ENCODE measurements around the gene CAPZA1.
"Not testable (repeated sequence)": the region's sequence is repeated elsewhere in the genome, so short reads cannot be mapped to it uniquely, and the experiment has no call there.

The CAPZA1 gene

DNA sequence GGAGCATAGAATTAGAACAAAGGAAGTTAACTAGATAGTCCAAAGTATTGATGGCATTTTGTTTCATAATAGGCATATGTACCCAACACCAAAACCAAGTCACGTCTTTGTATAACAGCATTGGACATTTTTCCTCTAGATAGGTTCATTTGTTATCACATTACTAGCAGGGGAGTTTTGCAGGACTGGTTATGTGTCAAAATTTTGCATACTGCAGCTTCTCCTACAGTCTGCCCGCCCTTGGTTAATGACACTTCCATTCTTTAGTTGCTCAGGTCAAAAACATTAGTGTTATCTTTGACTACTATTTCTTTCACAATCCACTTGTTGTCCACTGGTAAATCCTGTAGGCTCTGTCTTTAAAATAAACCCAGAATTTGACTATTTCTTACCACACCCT lies 8.9 kb downstream of the CAPZA1 start:
- no peak for DNase-seq (ENCODE audit: low read depth)

DNA sequence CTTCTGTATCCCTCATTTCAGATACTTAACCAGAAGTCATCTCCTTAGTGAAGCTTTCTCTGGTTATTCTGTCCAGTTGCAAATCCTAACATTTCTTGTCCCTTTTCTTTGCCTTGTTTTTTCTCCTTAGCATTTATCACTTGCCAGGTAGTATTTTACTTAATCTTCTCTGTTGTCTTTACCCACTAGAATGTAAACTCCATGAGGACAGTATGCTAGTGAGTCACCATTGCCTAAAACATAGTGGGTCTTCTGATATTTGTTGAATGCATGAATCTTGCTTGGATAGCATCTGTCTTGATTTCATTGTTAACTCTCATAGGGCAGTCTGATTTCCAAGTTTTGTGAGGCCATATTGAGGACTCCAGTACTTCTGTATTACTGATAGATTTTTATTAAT lies 9.6 kb downstream of the CAPZA1 start:
- DNase-seq (ENCODE audit: low read depth) = no peak

DNA sequence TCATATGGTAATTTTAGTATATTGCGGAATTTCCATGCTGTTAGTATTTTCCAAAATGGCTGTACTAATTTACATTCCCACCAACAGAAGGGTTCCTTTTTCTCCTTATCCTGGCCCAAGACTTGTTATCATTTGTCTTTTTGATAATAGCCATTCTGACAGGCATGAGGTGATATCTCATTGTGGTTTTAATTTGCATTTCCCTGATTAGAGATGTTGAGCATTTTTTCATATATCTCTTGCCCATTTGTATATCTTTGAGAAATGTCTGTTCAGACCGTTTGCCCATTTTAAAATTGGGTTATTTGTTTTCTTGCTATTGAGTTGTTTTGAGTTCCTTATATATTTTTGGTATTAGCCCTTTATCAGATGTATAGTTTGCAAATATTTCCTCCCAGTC lies 14.0 kb downstream of the CAPZA1 start:
- DNase-seq (ENCODE audit: low read depth) = no peak

DNA sequence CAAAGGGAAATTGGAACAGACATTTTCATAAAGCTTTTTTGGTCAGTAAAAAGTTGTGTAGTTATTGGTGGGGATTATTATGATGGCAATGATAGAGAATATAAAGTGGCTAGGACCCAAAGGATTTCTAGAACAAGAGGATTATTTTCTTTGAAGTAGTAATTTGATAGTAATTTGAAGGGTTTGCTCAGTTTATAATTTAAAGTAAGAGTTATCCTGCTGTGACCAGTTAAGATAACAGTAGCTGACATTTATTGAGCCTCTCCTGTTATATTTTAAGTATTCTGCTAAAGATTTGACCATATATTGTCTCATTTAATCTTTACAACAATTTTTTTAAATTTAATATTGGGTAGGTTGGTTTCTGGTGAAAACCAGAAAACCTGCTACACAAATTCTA lies 14.7 kb downstream of the CAPZA1 start:
- DNase-seq (ENCODE audit: low read depth) = no peak

DNA sequence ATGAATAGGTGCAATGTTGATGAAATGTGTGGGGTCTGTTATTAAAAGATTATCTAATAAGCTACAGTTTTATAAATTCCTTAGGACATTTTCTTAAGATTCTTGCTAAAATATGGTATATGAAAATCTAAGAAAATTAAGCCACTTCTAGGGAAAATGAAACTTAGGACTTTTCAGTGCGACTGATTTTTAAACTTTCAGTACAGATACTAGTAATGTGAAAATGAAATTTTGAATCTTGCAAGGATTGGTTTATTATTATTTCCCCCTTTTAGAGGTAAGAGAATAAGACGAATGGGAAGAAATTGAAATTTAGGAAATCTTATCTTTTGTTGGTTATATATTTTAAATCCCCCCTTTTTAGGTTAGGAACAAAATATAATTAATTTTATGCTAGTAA lies 16.4 kb downstream of the CAPZA1 start:
- DNase-seq (ENCODE audit: low read depth) = no peak

DNA sequence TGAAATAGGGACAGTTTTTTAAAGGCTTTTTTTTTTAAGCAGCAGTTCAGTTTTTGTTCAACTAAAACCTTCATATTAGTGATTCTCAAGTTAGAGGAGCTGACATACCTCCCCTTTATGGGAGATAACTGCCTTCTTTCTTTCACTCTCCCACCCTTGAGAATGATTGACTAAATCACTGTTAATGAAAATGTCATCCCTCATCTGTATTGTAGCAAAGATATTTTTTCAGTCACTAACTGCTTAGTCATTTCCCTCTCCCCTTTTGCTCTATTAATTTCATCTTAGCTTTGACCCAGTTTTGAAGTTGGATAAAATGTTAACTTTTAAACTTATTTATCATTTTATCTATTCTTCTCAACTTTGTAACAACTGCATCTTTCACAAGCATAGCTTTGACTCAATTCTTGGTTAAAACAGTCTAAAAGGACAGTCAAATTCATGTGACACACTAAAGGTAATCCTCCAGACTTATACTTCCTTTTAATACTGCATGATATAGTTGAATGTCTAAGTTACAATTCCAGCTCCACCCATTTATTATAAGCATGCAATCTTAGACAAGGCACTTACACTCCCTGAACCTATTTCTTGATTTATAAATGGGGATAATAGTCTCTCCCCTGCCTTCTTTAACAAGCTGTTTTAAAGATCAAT lies 17.1 kb downstream of the CAPZA1 start:
- no peak for DNase-seq (ENCODE audit: low read depth)

DNA sequence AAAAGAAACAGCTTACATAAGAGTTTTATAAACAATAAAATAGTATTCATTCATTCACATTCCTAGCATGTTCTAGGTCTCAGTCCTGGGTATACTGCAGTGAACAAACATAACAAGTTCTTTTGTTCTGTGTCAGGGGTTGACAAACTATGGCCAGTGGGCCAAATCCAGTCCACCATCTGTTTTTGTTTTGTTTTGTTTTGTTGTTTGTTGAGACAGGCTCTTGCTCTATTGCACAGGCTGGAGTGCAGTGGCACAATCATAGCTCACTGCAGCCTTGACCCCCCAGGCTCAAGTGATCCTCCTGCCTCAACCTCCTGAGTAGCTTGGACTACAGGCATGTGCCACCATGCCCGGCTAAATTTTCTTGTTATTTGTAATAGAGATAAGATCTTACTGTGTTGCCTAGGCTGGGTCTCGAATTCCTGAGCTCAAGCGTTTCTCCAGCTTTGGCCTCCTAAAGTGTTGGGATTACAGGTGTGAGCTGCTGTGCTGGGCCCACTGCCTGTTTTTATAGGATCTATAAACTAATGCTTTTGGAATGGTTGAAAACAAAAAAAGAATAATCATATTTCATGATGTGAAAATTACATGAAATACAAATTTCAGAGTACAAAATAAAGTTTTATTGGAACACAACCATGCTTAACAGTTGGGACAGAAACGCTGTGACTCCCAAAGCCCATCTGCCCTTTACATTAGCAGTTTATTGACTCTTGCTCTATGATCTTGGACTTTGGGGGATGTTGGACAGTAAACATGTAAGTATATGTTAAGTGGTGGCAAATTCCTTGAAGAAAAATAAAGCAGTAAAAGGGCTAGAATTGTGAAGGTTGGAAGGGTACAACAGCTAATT lies 17.9 kb downstream of the CAPZA1 start:
- DNase-seq (ENCODE audit: low read depth) = no peak

DNA sequence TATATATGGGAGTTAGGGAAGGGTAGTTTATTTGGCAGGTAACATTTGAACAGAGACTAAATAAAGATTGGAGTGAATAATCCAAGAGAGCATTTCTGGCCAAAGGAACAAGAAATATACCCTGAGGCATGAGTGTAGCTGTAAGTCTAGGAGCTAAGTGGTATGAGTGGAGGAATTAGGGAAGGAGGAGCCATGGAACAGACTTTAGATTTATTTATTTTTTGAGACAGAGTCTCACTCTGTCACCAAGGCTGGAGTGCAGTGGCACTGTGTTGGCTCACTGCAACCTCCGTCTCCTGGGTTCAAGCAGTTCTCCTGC lies 18.4 kb downstream of the CAPZA1 start:
- no peak for DNase-seq (ENCODE audit: low read depth)

DNA sequence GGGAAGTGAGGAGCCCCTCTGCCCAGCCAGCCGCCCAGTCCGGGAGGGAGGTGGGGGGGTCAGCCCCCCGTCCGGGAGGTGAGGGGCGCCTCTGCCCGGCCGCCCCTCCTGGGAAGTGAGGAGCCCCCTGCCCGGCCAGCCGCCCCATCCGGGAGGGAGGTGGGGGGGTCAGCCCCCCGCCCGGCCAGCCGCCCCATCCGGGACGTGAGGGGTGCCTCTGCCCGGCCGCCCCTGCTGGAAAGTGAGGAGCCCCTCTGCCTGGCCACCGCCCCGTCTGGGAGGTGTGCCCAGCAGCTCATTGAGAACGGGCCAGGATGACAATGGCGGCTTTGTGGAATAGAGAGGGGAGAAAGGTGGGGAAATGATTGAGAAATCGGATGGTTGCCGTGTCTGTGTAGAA lies 20.8 kb downstream of the CAPZA1 start:
- not testable (repeated sequence) for DNase-seq (ENCODE audit: low read depth)

DNA sequence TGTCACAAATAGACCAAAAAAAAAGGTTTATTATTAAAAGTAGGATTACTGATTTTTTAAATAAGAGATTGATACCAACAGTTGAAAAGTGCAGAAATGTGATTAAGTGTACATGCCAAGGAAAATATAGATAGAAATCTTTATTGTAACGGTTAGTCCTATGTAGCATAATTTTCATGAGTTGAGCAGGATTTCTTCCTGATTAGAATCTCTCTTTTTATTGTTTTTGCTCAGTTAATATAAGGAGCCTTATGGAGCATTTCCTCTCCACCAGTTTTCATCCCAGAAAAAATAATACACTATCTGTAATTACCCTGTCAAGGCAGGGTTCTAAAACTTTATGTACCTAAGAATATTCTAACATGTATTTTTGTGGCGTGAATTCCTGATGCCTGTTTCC lies 23.4 kb downstream of the CAPZA1 start:
- no peak for DNase-seq (ENCODE audit: low read depth)

DNA sequence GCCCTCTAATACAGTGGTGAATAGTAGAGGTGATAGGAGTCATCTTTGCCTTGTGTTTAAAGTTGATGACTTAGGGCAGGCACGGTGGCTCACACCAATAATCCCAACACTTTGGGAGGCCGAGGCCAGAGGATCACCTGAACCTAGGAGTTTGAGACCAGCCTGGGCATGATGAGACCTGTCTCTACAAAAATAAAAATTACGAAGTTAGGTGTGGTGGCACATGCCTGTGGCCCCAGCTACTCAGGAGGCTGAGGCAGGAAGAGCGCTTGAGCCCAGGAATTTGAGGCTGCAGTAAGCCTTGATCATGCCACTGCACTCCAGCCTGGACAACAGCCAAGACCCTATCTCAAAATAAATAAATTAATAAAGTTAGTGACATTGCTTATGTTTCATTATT lies 26.6 kb downstream of the CAPZA1 start:
- no peak for DNase-seq (ENCODE audit: low read depth)

DNA sequence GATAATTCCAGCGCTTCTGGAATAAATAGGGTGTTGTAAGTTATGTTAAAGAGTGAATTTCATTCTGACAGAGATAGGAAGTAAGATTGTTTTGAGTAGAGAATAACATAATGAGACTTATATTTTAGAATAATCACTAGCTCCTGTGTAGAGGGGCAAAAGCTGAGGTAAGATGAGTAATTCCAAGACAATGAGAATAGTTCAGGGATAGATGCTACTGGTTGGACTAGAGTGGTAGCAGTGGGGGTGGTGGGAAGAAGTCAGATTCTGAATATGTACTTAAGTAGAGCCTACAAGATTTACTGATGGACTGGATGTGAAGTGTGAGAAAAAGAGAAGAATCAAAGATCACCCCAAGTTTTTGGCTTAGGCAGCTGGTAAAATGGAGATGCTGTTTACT lies 31.6 kb downstream of the CAPZA1 start:
- DNase-seq (ENCODE audit: low read depth) = no peak

DNA sequence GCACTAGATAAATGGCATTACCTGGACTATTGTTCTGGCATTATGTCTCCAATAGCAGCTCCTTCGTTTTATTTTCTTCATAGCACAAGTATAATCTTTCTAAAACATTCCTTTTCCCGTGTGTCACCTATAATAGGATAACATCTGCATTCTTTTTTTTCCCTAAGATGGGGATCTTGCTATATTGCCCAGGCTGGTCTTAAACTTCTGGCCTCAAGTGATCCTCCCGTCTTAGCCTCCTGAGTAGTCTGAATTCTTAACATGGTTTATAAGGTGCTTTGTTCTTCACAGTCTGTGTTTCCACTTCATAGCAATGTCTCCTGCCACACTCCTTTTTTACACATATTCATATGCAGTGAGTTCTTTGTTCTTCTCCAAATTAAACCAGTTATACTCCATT lies 46.2 kb downstream of the CAPZA1 start:
- DNase-seq (ENCODE audit: low read depth) = no peak

DNA sequence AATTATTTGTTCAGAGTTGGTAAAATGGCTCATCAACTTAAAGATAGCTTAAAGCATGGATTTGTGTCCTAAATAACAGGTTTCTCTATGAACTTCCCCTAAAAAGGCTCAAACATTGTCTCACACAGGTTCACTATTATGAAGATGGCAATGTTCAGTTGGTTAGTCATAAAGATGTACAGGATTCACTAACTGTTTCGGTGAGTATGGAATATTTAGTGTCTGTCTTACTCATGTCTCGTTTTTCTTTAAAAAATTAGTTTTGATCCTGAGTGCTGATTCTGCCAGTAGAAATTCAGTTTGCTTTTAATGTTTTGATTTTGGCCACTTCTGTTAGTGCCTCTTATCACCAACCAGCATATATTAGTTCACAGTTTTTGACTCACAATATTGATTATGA lies 47.3 kb downstream of the CAPZA1 start:
- DNase-seq (ENCODE audit: low read depth) = no peak

DNA sequence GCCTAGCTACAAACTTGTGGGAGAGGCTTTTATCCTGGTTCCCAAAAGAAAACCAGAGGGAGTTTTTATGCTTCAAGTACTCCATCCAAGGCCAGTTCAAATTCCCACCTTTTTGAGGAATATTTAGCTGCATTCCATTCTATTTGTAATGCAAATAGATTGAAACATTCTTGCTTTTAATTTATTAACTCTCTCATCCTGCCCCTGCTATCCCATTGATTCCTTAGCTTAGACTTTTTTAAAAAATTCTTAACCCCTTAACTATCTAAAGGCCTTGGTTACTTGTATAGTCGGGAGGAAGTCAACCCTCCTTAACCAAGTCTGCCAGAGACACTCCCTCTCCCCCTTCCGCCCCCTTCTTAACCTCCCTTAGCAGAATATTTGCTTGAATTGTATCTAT lies 52.4 kb downstream of the CAPZA1 start:
- no peak for DNase-seq (ENCODE audit: low read depth)

DNA sequence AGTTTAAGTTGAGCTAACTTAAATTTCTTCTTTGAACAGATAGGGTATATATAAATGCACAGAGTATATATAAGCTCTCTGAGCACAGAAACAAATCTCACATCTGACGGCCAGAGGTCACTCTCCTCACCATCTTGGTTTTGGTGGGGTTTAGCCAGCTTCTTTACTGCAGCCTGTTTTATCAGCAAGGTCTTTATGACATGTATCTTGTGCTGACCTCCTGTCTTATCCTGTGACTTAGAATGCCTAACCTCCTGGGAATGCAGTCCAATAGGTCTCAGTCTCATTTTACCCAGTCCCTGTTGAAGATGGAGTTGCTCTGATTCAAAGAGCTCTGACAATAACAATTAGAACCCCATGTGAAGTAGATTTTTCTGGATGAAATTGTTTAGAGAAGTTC lies 53.2 kb downstream of the CAPZA1 start:
- no peak for DNase-seq (ENCODE audit: low read depth)

DNA sequence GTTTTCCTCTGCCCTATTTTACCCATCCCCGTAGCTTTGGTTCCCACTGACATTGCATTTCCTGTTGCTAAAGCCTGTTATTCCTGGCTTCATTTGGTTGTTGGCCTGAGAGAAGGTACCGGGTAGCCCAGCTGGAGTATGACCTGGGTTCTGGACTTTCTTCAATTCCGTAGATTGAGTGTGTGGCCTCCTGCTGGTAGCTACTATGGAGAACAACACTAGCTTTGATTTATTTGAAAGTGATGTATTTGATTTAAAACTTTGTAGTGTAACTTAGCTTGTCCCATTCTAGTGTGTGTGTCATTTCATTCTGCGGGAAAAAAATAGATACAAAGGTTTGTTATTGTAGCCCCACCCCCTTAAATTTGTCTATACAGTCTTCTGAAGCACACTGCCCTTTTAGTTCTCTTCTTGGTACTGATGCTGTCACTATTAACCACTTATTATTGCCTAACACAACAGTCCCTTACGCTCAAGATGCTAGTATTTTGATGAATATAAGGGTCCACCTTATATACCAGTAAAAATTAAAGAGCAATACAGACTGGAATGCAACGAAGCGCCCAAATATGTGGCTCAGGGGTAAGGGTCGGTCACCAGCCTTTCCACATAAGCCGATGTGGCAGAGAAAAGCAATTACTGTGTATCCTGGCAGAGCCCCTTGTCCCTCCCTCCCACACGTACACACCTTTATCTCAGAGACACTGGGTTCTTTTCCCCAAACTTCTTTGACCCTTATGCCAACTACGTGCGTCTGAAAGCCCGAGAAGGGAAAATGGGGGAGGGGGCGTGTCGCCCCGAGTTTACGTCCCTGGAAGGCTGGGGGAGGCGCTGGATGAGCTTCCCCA lies 54.2 kb downstream of the CAPZA1 start:
- peak; percentile 62 for DNase-seq (ENCODE audit: low read depth)

DNA sequence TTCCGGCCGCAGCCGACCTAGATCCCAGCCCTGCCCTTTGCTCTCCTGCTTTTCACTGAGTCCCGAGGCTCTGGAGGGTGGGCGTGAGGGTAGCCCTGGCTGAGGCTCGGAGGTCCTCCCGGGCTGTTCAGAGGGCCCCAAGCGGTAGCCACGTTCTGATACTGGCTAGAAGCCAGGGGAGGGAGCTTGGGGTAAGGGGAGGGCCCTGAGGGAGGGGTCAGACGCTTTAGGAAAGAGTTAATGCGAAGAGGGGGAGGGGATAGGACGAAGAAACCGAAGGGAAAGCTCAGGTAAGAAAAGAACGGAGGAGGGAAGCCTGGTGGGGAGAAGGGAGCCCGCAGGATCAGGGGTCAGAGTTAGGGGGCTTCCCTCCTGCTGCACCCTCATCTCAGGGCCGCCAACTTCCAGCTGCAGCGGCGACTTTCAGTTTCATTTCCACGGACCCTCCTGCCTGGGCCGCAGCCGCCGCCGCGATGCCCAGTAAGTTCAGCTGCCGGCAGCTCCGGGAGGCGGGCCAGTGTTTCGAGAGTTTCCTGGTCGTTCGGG lies 54.9 kb downstream of the CAPZA1 start, which contains the start of gene MOV10:
TSS of gene MOV10 (plus strand) at position 220 of the 546 bp plus-strand sequence. CDS start at position 474, 254 bp downstream.
- peak; percentile 44 for DNase-seq (ENCODE audit: low read depth)

DNA sequence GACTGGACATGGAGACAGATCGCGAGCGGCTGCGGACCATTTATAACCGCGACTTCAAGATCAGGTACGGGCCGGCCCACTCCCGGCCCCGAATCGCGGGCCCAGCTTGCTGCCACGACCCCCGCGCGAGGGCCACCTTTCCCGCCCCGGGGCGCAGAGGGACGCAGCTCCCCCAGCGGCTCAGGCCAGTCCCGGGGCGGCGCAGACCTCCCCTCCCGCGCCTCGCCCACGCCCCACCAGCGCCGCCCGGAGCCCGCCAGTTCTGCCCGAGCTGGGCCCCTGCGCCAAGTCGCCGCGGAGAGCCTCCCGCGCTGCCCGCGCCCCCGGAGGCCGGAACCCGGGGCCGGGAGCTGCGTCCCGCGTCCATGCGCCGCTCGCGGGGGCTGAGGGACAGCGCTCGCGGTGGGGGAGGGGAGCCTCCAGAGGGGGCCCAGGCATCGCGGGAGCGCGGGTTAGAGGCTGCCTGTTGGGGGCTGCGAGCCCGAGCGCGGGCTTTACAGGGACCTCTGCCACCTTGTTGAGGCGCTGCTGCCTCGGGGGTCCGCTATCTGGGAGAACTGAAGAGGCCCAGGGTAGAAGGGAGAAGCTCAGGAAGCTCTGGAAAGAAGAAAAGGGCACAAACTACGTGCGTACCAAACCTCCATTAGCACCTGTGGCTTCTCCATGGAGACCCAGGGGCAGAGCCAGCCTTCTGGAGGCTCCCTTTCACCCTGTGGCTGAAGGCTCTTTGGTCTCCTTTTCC lies 55.5 kb downstream of the CAPZA1 start:
- DNase-seq (ENCODE audit: low read depth) = no peak

DNA sequence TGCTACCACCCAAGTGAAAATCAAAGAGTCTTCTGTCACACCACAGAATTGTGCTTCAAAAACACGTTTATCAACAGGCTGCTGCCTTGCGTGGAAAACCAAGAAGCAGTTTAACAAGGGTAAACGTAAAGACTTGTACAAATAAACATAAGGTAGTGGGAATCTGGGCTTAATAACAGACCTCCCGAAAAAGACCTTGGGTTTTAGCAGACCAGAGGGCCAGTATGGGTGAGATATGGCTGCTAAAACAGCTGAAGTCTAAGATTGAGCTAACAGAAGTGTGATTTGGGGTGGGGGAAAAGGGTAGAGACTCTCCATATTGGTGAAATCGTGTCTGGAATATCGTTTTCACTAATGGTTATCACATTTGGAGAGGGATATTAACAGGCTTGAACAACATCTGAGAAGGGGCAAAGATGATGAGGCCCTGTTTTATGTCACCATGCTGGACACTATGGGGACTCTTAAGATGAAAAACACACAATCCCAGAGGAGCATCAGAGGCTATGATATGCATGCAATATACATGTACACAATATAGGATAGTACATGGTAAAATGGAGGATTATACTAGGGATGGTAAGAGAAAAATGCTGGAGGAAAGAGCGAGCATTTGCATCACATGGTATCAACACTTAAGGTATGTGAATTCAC lies 56.2 kb downstream of the CAPZA1 start:
- no peak for DNase-seq (ENCODE audit: low read depth)

DNA sequence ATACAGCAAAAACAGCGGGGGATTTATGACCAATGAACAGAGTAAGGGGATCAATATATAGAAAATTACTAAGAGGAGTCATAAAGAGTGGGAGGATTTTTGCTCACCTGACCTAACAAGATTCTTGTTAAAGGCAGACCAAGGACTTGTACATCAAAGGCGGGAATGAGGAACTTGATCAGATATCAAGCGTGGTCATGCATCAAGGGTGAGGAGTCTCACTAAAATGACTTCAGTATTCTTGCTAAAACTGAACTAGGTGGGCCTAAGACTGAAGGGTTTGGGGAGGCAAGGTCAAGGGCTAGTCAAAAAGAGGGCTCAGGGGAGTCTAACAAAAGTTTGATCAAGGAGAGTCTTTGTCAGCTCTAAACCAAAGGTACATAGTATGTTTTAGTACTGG lies 56.9 kb downstream of the CAPZA1 start:
- DNase-seq (ENCODE audit: low read depth) = no peak
